Ovary (tissue), 10 donors: Measurements from ENCODE around the gene ANKRD23. TPM values are rescaled to one million over a fixed set of nuclear protein-coding genes. Genes with fewer than 3 reads are reported as not detected.
"Not testable (repeated sequence)": the region's sequence is repeated elsewhere in the genome, so short reads cannot be mapped to it uniquely, and the experiment has no call there.

Experiments
- DNase-seq, 5 donors: peaks; one replicate each; pipeline ENCODE4 v3.0.0-alpha.2; 2019 to 2020
- H3K27ac ChIP-seq, 2 donors: fragments of 200-600 bp; one replicate each; pipeline versions ENCODE4 v1.5.1 to v1.8.0; 2019 to 2022
- H3K27me3 ChIP-seq: fragments of 200-600 bp; one replicate; pipeline ENCODE4 v1.8.0; 2022
- H3K36me3 ChIP-seq: fragments of 200-600 bp; sonication (generic); one replicate; pipeline ENCODE4 v1.5.1; 2019
- H3K4me1 ChIP-seq: one replicate; pipeline ENCODE4 v1.8.1; 2013; ENCODE audit warnings: mild to moderate bottlenecking, moderate library complexity; ENCODE audit not compliant: insufficient read depth
- H3K4me3 ChIP-seq: fragments of 200-600 bp; sonication (generic); one replicate; pipeline ENCODE4 v1.5.1; 2017
- H3K9me3 ChIP-seq, 2 donors: fragments of 200-600 bp in 1 of 2; sonication (generic) in 1 of 2; one replicate each; pipeline versions ENCODE4 v1.5.1 to v1.8.1; 2013 to 2019; ENCODE audit warnings: mild to moderate bottlenecking in 1 of 2, moderate library complexity in 1 of 2
- CTCF ChIP-seq, 3 donors: fragments of 450-650 bp in 2 of 3; fragments of 200-600 bp in 1 of 3; IDR thresholded peaks; one replicate each; pipeline versions ENCODE4 v1.5.1 to v1.8.0; 2016 to 2022; ENCODE audit warnings: antibody characterized with exemption in 3 of 3, mild to moderate bottlenecking in 1 of 3
- EP300 ChIP-seq: sonication (generic); formaldehyde crosslinking; IDR thresholded peaks from one replicate; pipeline ENCODE4 v1.6.1; 2017; ENCODE audit warnings: antibody characterized with exemption
- POLR2A ChIP-seq: fragments of 450-650 bp; IDR thresholded peaks from one replicate; pipeline ENCODE4 v1.6.1; 2017; ENCODE audit warnings: antibody characterized with exemption, mild to moderate bottlenecking, moderate library complexity
- WGBS, 3 donors: extraction: QIAGEN DNeasy Blood & Tissue Kit in 1 of 3; methylation state at CpG; one replicate each; pipeline versions ENCODE4 v1.1.5 to v1.1.7; 2013 to 2017; 5-methylcytosine and 5-hydroxymethylcytosine counted together
- intact Hi-C, 4 donors: fragments of 100-400 bp; cut with DNase I; formaldehyde crosslinking; loops; one replicate each; pipeline versions ENCODE4 v1.11.0 to v1.15.1; 2022 to 2023
- long read RNA-seq, 3 donors: library from polyadenylated mRNA in 2 of 3; unstranded in 2 of 3; transcript quantifications; one replicate each; pipeline ENCODE4 v2.0.0 and lab custom pipeline, GENCODE V29; 2021 to 2026
- polyA plus RNA-seq, 2 donors: library from polyadenylated mRNA; stranded (reverse); fragments of 200-250 nt in 1 of 2; fragments of 350-450 nt in 1 of 2; fragmentation: Illumina TruSeq in 1 of 2; extraction: RNeasy Lipid Tissue Mini Kit (QIAGEN cat#74804) in 1 of 2; gene quantifications; one replicate each; pipeline ENCODE4 v1.2.3, GENCODE V29; 2013 to 2014
- total RNA-seq, 7 donors: library from RNA; depleted of rRNA in 2 of 7; stranded (reverse); fragments of >200 nt in 2 of 7; fragmentation: NEBNext Ultra II Directional in 3 of 7; extraction: Animal tissue kit (Norgen Biotek cat#: 25700) in 3 of 7; gene quantifications; one replicate each; pipeline versions ENCODE4 v1.1.0 to v1.2.4, GENCODE V29; 2016 to 2023
- donor health status: DM: no; HTN: no; CAD: no; lungs with moderate emphysema.
- donor health status: DM: no; HTN: no; CAD: no.
- donor health status: Bipolar disorder and iron deficiency.
- donor health status: DM: yes; HTN: yes; CAD: no.
- donor health status: DM: no; HTN: no; CAD: no.
- donor health status: DM: yes; HTN: yes; CAD: no.

ANKRD23 gene
- total RNA-seq (10 to 100 TPM in 4 of 7 donors, 1 to 10 TPM in 3; 5.3 to 14.1 (median 11.5) TPM), polyA plus RNA-seq (1 to 10 TPM; 1.4 to 6.4 TPM)
- long read RNA-seq, donor 1, partial matches to known transcripts, result 7 of 28 reads
- long read RNA-seq, donor 1, other reads (novel, unspliced or antisense), result 21 of 28 reads
- long read RNA-seq, donor 2, result 0 reads
- long read RNA-seq, donor 3, partial matches to known transcripts, result 1 of 19 reads
- long read RNA-seq, donor 3, other reads (novel, unspliced or antisense), result 18 of 19 reads

- H3K27ac ChIP-seq, result no peak within 1 kb of the TSS
Observed at GRCh38 chr2:96843538-96844268, at the start of gene ANKRD23. TSS of gene ANKRD23 (minus strand) at chr2:96844021. CDS start at chr2:96843992, 29 bp downstream.

GRCh38 chr2:96891591-96892333 lies 47.9 kb upstream of the ANKRD23 start:
- intact Hi-C loops, result no loop called here
- TF ChIP-seq POLR2A (no peak), CTCF (IDR thresholded peaks at IDR 0.05) (no peak), EP300 (no peak)
- Histone ChIP-seq H3K27ac (no peak overlapping the region), H3K4me1 (peaks cover 37% of the 10 kb centered on the region), H3K4me3 (no peak overlapping the region), H3K9me3 (no peaks in the 10 kb centered on the region), H3K36me3 (no peaks in the 10 kb centered on the region), H3K27me3 (no peaks in the 10 kb centered on the region)
- peak in 4 of 5 donors; percentile 55 to 69 (median 62) for DNase-seq
- 56 to 64% (median 61%) methylated on average over 11 of the region's 11 CpGs for WGBS, 3 donors

More at GRCh38 chr2:96843538-96844268, at the start of gene ANKRD23:
- no peak for DNase-seq
- H3K27me3 ChIP-seq, result no peaks in the 10 kb centered on the region
- WGBS, 3 donors, result 85 to 89% (median 87%) methylated on average over 14 of the region's 14 CpGs
- TF ChIP-seq EP300, result no peak
- TF ChIP-seq POLR2A, result no peak
- TF ChIP-seq CTCF (IDR thresholded peaks at IDR 0.05), result no peak
- H3K4me3 ChIP-seq, result no peak within 1 kb of the TSS
- no peaks in the 10 kb centered on the region for H3K36me3 ChIP-seq
- no peaks in the 10 kb centered on the region for H3K9me3 ChIP-seq
- intact Hi-C loops, result no loop called here
- H3K4me1 ChIP-seq, result peaks cover 7% of the 10 kb centered on the region

- Histone ChIP-seq H3K27ac (no peak overlapping the region), H3K27me3 (no peaks in the 10 kb centered on the region), H3K4me1 (peaks cover 30% of the 10 kb centered on the region), H3K36me3 (no peaks in the 10 kb centered on the region), H3K4me3 (no peak overlapping the region), H3K9me3 (no peaks in the 10 kb centered on the region)
- TF ChIP-seq CTCF (IDR thresholded peaks at IDR 0.05), result no peak
- no peak for TF ChIP-seq EP300
- TF ChIP-seq POLR2A, result no peak
- DNase-seq, result no peak
- 23 to 42% (median 32%) methylated on average over 6 of the region's 6 CpGs for WGBS, 3 donors
- intact Hi-C loops, result no loop called here
Observed at GRCh38 chr2:96890726-96891385, 47.0 kb upstream of the ANKRD23 start.

- Histone ChIP-seq H3K27me3 (no peaks in the 10 kb centered on the region), H3K36me3 (no peaks in the 10 kb centered on the region), H3K27ac (no peak overlapping the region), H3K4me1 (peaks cover 24% of the 10 kb centered on the region), H3K4me3 (no peak overlapping the region), H3K9me3 (no peaks in the 10 kb centered on the region)
- no peak for TF ChIP-seq EP300
- no peak for TF ChIP-seq POLR2A
- no peak for TF ChIP-seq CTCF (IDR thresholded peaks at IDR 0.05)
- 86 to 90% (median 87%) methylated on average over 7 of the region's 7 CpGs for WGBS, 3 donors
- DNase-seq, result no peak
- intact Hi-C loops, result no loop called here
Observed at GRCh38 chr2:96890252-96890651, 46.4 kb upstream of the ANKRD23 start.

- DNase-seq, H3K4me3 ChIP-seq, H3K36me3 ChIP-seq, H3K27me3 ChIP-seq, intact Hi-C loops, H3K27ac ChIP-seq, H3K9me3 ChIP-seq: not testable (repeated sequence)
- peaks cover 23% of the 10 kb centered on the region for H3K4me1 ChIP-seq
- WGBS, 3 donors, result 88 to 90% (median 89%) methylated on average over 5 of the region's 5 CpGs
Observed at GRCh38 chr2:96889502-96889901, 45.7 kb upstream of the ANKRD23 start.
